ENCODE measurements around the gene TMEM272.

Gene TMEM272

GRCh38 chr13:51823359-51823758 is 21.6 kb downstream of the TMEM272 start:
- no peaks in the 10 kb centered on the region for H3F3A ChIP-seq (ENCODE audit: insufficient read depth)
- H3K9me2 ChIP-seq (replicated peaks; ENCODE audit: insufficient read depth, low read length): no peaks in the 10 kb centered on the region
- H3K4me2 ChIP-seq (ENCODE audit: low read depth, low read length, poor library complexity, severe bottlenecking): no peak overlapping the region
- no peak overlapping the region for H3K4me3 ChIP-seq (ENCODE audit: insufficient read depth, low read length, poor library complexity, severe bottlenecking)
- H3K9ac ChIP-seq (ENCODE audit: low read length): no peak overlapping the region
- no peaks in the 10 kb centered on the region for H3K36me3 ChIP-seq (ENCODE audit: low read length)
- H3K27ac ChIP-seq (ENCODE audit: low read depth, low read length): no peak overlapping the region
- no peaks in the 10 kb centered on the region for H3K9me3 ChIP-seq (ENCODE audit: insufficient read depth, low read length)
- no peak overlapping the region for H2AFZ ChIP-seq (ENCODE audit: low read depth, low read length, severe bottlenecking)
- H3K27me3 ChIP-seq (ENCODE audit: low read length): no peaks in the 10 kb centered on the region
- TF ChIP-seq CTCF (IDR thresholded peaks at IDR 0.05; ENCODE audit: insufficient read depth, low read length, poor library complexity, severe bottlenecking): no peak
- no peak for TF ChIP-seq EZH2phosphoT487 (conservative IDR thresholded peaks at IDR 0.05; ENCODE audit: low read length)
- H3K79me2 ChIP-seq (ENCODE audit: insufficient read depth, low read length): no peaks in the 10 kb centered on the region
- no peaks in the 10 kb centered on the region for H4K20me1 ChIP-seq (ENCODE audit: low read depth, low read length)

DNA sequence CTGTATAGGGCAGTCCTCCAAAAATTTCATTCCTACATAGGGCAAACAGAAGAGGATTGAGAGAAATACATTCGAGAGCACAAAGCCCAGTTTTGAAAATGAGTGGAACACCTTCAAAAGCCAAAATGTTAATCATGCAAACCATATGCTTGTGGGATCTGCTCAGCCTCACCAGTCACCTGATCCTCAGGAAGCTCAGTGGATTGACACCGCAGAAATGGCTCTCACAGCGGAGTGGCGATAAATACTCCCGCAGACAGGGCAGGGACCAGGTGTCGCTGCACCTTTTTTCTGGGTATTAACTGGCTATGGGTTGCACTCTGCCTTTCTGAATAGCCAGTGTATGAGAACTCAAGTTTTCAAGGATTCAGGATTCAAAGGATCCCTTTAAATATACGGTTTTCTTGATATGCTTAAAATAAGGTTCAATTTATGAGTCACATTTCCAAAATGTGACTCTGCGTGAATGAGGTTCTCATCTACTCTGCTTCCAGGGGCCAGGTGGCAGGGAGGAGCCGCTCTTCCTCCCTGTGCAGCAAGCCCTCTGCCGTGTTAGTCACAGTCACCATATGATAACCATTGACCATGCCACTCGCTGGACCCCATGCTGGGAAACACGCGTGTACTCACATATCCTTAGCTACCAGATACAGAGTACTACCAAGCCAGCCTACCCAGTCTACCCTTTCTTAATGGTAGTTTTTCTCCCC is 22.7 kb downstream of the TMEM272 start:
- H3K27ac ChIP-seq (ENCODE audit: low read depth, low read length): no peak overlapping the region
- no peaks in the 10 kb centered on the region for H3K79me2 ChIP-seq (ENCODE audit: insufficient read depth, low read length)
- no peak overlapping the region for H2AFZ ChIP-seq (ENCODE audit: low read depth, low read length, severe bottlenecking)
- H3F3A ChIP-seq (ENCODE audit: insufficient read depth): no peaks in the 10 kb centered on the region
- H3K36me3 ChIP-seq (ENCODE audit: low read length): no peaks in the 10 kb centered on the region
- no peaks in the 10 kb centered on the region for H3K27me3 ChIP-seq (ENCODE audit: low read length)
- no peak overlapping the region for H3K4me3 ChIP-seq (ENCODE audit: insufficient read depth, low read length, poor library complexity, severe bottlenecking)
- TF ChIP-seq CTCF (IDR thresholded peaks at IDR 0.05; ENCODE audit: insufficient read depth, low read length, poor library complexity, severe bottlenecking): no peak
- H3K9me3 ChIP-seq (ENCODE audit: insufficient read depth, low read length): no peaks in the 10 kb centered on the region
- no peak overlapping the region for H3K4me2 ChIP-seq (ENCODE audit: low read depth, low read length, poor library complexity, severe bottlenecking)
- H4K20me1 ChIP-seq (ENCODE audit: low read depth, low read length): no peaks in the 10 kb centered on the region
- no peak overlapping the region for H3K9ac ChIP-seq (ENCODE audit: low read length)
- H3K9me2 ChIP-seq (replicated peaks; ENCODE audit: insufficient read depth, low read length): no peaks in the 10 kb centered on the region

DNA sequence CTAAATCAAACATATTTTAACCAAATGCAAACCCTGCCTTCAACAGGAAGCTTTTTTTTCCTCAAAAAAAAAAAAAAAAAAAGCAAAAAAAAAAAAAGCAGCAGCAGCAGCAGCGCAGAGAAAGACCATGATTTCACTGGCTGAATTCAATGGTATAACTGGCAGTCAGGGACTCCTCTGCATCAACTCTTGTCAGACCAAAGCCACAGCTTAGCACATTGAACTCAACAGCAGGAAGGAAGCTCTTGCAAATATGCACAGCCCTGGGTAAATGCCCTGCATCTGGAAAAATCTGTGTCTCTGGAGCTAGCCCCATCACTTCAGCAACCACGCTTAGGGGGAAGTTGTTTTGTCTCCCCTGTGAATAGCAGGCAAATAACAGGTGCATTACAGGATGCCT is 23.4 kb downstream of the TMEM272 start:
- Histone ChIP-seq H3K27me3 (ENCODE audit: low read length) (no peaks in the 10 kb centered on the region), H4K20me1 (ENCODE audit: low read depth, low read length) (no peaks in the 10 kb centered on the region), H3K9me2 (replicated peaks; ENCODE audit: insufficient read depth, low read length) (no peaks in the 10 kb centered on the region), H3K4me3 (ENCODE audit: insufficient read depth, low read length, poor library complexity, severe bottlenecking) (no peak overlapping the region), H2AFZ (ENCODE audit: low read depth, low read length, severe bottlenecking) (no peak overlapping the region), H3K27ac (ENCODE audit: low read depth, low read length) (no peak overlapping the region), H3K9me3 (ENCODE audit: insufficient read depth, low read length) (no peaks in the 10 kb centered on the region), H3F3A (ENCODE audit: insufficient read depth) (no peaks in the 10 kb centered on the region), H3K4me2 (ENCODE audit: low read depth, low read length, poor library complexity, severe bottlenecking) (no peak overlapping the region), H3K79me2 (ENCODE audit: insufficient read depth, low read length) (no peaks in the 10 kb centered on the region), H3K36me3 (ENCODE audit: low read length) (no peaks in the 10 kb centered on the region), H3K9ac (ENCODE audit: low read length) (no peak overlapping the region)
- TF ChIP-seq CTCF (IDR thresholded peaks at IDR 0.05; ENCODE audit: insufficient read depth, low read length, poor library complexity, severe bottlenecking) (no peak), EZH2phosphoT487 (conservative IDR thresholded peaks at IDR 0.05; ENCODE audit: low read length) (no peak)
